A549 (cell line): ENCODE results near the gene RECK.

Experiments
- CEBPB ChIP-seq, 2 experiments: fragments of >200 bp in 1 of 2; sonication (Bioruptor Twin) in 1 of 2; formaldehyde crosslinking in 1 of 2; IDR thresholded peaks; 2 replicates each; pipeline ENCODE4 v1.6.1; 2012 to 2016
- CTCF ChIP-seq: fragments of >200 bp; sonication (Bioruptor Twin); formaldehyde crosslinking; IDR thresholded peaks from 3 replicates; pipeline ENCODE4 v1.5.1; 2016
- FOSL2 ChIP-seq, 2 experiments: fragments of 450-650 bp in 1 of 2; fragments of >200 bp in 1 of 2; sonication (Bioruptor Twin) in 1 of 2; formaldehyde crosslinking; IDR thresholded peaks; 2 replicates each; pipeline versions ENCODE4 v1.5.0 to v1.6.1; 2016 to 2020; ENCODE audit warnings: mild to moderate bottlenecking in 1 of 2, moderate library complexity in 1 of 2
- HMGXB4 ChIP-seq: fragments of 250-450 bp; sonication (Bioruptor Pico); IDR thresholded peaks from 2 replicates; pipeline ENCODE4 v1.5.0; 2021; ENCODE audit warnings: mild to moderate bottlenecking, moderate library complexity, borderline replicate concordance
- KDM5A ChIP-seq: fragments of 200-600 bp; sonication (generic); IDR thresholded peaks from 2 replicates; pipeline ENCODE4 v1.6.1; 2016; ENCODE audit warnings: antibody characterized with exemption, mild to moderate bottlenecking
- PBX3 ChIP-seq: IDR thresholded peaks from 2 replicates; pipeline ENCODE4 v1.6.1; 2012
- POLR2A ChIP-seq: IDR thresholded peaks from 2 replicates; pipeline ENCODE4 v1.6.1; 2012; ENCODE audit warnings: mild to moderate bottlenecking, low read length
- POLR2AphosphoS2 ChIP-seq: conservative IDR thresholded peaks from 2 replicates; pipeline ENCODE4 v1.6.1; 2012; ENCODE audit warnings: low read length, improper control_type of control experiment, inconsistent platforms
- RFX5 ChIP-seq: fragments of 450-650 bp; IDR thresholded peaks from 2 replicates; pipeline ENCODE4 v1.7.1; 2014; ENCODE audit warnings: antibody characterized with exemption, mild to moderate bottlenecking, moderate library complexity
- SREBF2 ChIP-seq: fragments of 450-650 bp; IDR thresholded peaks from 2 replicates; pipeline ENCODE4 v1.6.1; 2014; ENCODE audit warnings: mild to moderate bottlenecking, moderate library complexity
- ZFP36 ChIP-seq: fragments of 450-650 bp; IDR thresholded peaks from 2 replicates; pipeline ENCODE4 v1.6.1; 2014; ENCODE audit warnings: borderline replicate concordance; ENCODE audit not compliant: partially characterized antibody
- TF ChIP-seq, protein P1 (sequence below): fragments of 450-650 bp; IDR thresholded peaks from 2 replicates; pipeline ENCODE4 v1.6.1; 2014; ENCODE audit warnings: antibody characterized with exemption

DNA sequence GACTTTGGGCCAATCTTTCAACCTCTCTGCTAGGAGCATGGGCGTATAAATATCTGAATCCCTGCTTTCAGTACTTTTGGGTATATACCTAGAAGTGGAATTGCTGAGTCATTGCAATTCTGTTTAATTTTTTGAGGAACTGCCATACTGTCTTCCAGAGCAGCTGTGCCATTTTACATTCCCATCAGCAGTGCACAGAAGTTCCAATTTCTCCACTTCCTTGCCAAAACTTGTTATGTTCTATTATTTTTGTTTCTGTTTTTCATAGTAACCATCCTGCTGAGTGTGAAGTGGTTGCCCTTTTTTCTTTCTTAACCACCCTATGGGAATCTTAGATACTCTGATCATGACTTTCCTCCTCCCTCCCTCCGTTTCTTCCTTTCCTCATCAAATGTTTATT, 121.4 kb downstream of the RECK start:
- TF ChIP-seq PBX3, result no peak
- no peak for TF ChIP-seq POLR2AphosphoS2
- TF ChIP-seq CTCF, result no peak
- TF ChIP-seq CEBPB (IDR thresholded peaks at IDR 0.05), result no peak
- TF ChIP-seq RFX5, result no peak
- TF ChIP-seq KDM5A, result no peak
- TF ChIP-seq POLR2A, result no peak
- TF ChIP-seq, protein P1, sequence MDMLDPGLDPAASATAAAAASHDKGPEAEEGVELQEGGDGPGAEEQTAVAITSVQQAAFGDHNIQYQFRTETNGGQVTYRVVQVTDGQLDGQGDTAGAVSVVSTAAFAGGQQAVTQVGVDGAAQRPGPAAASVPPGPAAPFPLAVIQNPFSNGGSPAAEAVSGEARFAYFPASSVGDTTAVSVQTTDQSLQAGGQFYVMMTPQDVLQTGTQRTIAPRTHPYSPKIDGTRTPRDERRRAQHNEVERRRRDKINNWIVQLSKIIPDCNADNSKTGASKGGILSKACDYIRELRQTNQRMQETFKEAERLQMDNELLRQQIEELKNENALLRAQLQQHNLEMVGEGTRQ, result no peak
- TF ChIP-seq SREBF2, result no peak
- no peak for TF ChIP-seq HMGXB4 (CRISPR knock-in tag)
- TF ChIP-seq ZFP36, result no peak
- no peak for TF ChIP-seq FOSL2 (IDR thresholded peaks at IDR 0.05)
- no peak for TF ChIP-seq FOSL2 (CRISPR knock-in tag; IDR thresholded peaks at IDR 0.05)
